ENCODE results near the gene SF1. TPM values are rescaled to one million over a fixed set of nuclear protein-coding genes. Genes with fewer than 3 reads are reported as not detected.

SF1 gene
- total RNA-seq, 1 experiment from 2014 or later, result 83.7 TPM

GRCh38 chr11:64762277-64762673, 16.1 kb downstream of the SF1 start:
- DNase-seq (ENCODE audit: low read depth), result no peak

- no peak for DNase-seq (ENCODE audit: low read depth)
These were observed 17.5 kb downstream of the SF1 start for GRCh38 chr11:64760759-64761420.

- peak; percentile 26 for DNase-seq (ENCODE audit: low read depth)
These were observed 18.3 kb downstream of the SF1 start, which contains the start of gene PYGM for GRCh38 chr11:64759722-64760719. Gene PYGM, minus strand, starts transcription at chr11:64759974. Its CDS starts 76 bp downstream, at chr11:64759898.

- no peak for DNase-seq (ENCODE audit: low read depth)
These were observed 19.1 kb downstream of the SF1 start for GRCh38 chr11:64759131-64759721.

GRCh38 chr11:64758330-64759079, 19.8 kb downstream of the SF1 start:
- no peak for DNase-seq (ENCODE audit: low read depth)

GRCh38 chr11:64757549-64758329, 20.6 kb downstream of the SF1 start:
- DNase-seq (ENCODE audit: low read depth), result no peak

- no peak for DNase-seq (ENCODE audit: low read depth)
These were observed 22.5 kb downstream of the SF1 start for GRCh38 chr11:64755681-64756361.

- DNase-seq (ENCODE audit: low read depth), result no peak
These were observed 23.3 kb downstream of the SF1 start for GRCh38 chr11:64754919-64755662.

- no peak for DNase-seq (ENCODE audit: low read depth)
These were observed 24.0 kb downstream of the SF1 start for GRCh38 chr11:64754124-64754918.

- DNase-seq (ENCODE audit: low read depth), result no peak
These were observed 24.8 kb downstream of the SF1 start for GRCh38 chr11:64753380-64754123.

- DNase-seq (ENCODE audit: low read depth), result no peak
These were observed 25.3 kb downstream of the SF1 start for GRCh38 chr11:64753019-64753379.

GRCh38 chr11:64752175-64752970, 26.0 kb downstream of the SF1 start:
- no peak for DNase-seq (ENCODE audit: low read depth)

GRCh38 chr11:64751580-64751979, 26.8 kb downstream of the SF1 start:
- DNase-seq (ENCODE audit: low read depth), result no peak

GRCh38 chr11:64751136-64751535, 27.2 kb downstream of the SF1 start:
- no peak for DNase-seq (ENCODE audit: low read depth)

GRCh38 chr11:64750361-64751054, 27.8 kb downstream of the SF1 start:
- no peak for DNase-seq (ENCODE audit: low read depth)

- DNase-seq (ENCODE audit: low read depth), result peak; percentile 46
These were observed 30.2 kb downstream of the SF1 start for GRCh38 chr11:64747961-64748665.

Data from M059J (cell line).